ENCODE measurements around the gene UGT1A1. TPM values are rescaled to one million over a fixed set of nuclear protein-coding genes. Genes with fewer than 3 reads are reported as not detected.

UGT1A1 gene
- total RNA-seq: not detected

GRCh38 chr2:233760043-233760442, at the start of gene UGT1A1:
Gene UGT1A1, plus strand, starts transcription at chr2:233760270. Its CDS starts 18 bp downstream, at chr2:233760288.

GRCh38 chr2:233712611-233713261, 47.3 kb upstream of the UGT1A1 start, which contains the start of gene UGT1A5:
Gene UGT1A5, plus strand, starts transcription at chr2:233712907. Its CDS starts 85 bp downstream, at chr2:233712992.

GRCh38 chr2:233718552-233718951, 41.5 kb upstream of the UGT1A1 start, which contains the start of gene UGT1A4:
Gene UGT1A4, plus strand, starts transcription at chr2:233718736. Its CDS starts 85 bp downstream, at chr2:233718821.

GRCh38 chr2:233728723-233729301, 31.3 kb upstream of the UGT1A1 start, which contains the start of gene UGT1A3:
Gene UGT1A3, plus strand, starts transcription at chr2:233729042. Its CDS starts 85 bp downstream, at chr2:233729127.

GRCh38 chr2:233778030-233778429, 18.0 kb downstream of the UGT1A1 start, which contains the start of gene MROH2A:
Gene MROH2A, plus strand, starts transcription at chr2:233778330. Its CDS starts 1,029 bp downstream, at chr2:233779359.

Other genes with a start within 250 kb of the UGT1A1 start
- gene USP40, start 193.5 kb upstream of the UGT1A1 start, total RNA-seq: 10 to 100 TPM; 23.7 to 28.6 TPM
- gene UGT1A8, start 142.6 kb upstream of the UGT1A1 start, total RNA-seq: not detected
- not detected for gene UGT1A10, start 123.8 kb upstream of the UGT1A1 start, total RNA-seq
- gene UGT1A9, start 88.4 kb upstream of the UGT1A1 start, total RNA-seq: not detected
- gene UGT1A7, start 78.4 kb upstream of the UGT1A1 start, total RNA-seq: not detected
- gene UGT1A6, start 67.4 kb upstream of the UGT1A1 start, total RNA-seq: not detected
- not detected for gene UGT1A5, start 47.4 kb upstream of the UGT1A1 start, total RNA-seq
- not detected for gene UGT1A4, start 41.5 kb upstream of the UGT1A1 start, total RNA-seq
- not detected for gene UGT1A3, start 31.2 kb upstream of the UGT1A1 start, total RNA-seq
- gene MROH2A, start 18.1 kb downstream of the UGT1A1 start, total RNA-seq: not detected
- gene HJURP, start 94.3 kb downstream of the UGT1A1 start, total RNA-seq: 10 to 100 TPM; 16.9 to 40.6 TPM
- gene TRPM8, start 157.1 kb downstream of the UGT1A1 start, total RNA-seq: under 1 TPM in 1 of 2 donors, not detected in 1; under 0.01 TPM